Stimulated activated CD8-positive, alpha-beta memory T cell treated with anti-CD3 and anti-CD28 coated beads, Interleukin-4, amount 100 ng/mL, for 24 hours (primary cell): ENCODE results near the gene C4orf17.

Experiments
- DNase-seq: peaks from one replicate; pipeline ENCODE4 v3.0.0-alpha.2; 2020; ENCODE audit warnings: low read depth

Gene C4orf17

GRCh38 chr4:99536848-99537247, 26.0 kb downstream of the C4orf17 start:
- no peak for DNase-seq

GRCh38 chr4:99537674-99538073, 26.9 kb downstream of the C4orf17 start:
- DNase-seq: no peak

GRCh38 chr4:99540277-99540939, 29.6 kb downstream of the C4orf17 start:
- DNase-seq: no peak

DNA sequence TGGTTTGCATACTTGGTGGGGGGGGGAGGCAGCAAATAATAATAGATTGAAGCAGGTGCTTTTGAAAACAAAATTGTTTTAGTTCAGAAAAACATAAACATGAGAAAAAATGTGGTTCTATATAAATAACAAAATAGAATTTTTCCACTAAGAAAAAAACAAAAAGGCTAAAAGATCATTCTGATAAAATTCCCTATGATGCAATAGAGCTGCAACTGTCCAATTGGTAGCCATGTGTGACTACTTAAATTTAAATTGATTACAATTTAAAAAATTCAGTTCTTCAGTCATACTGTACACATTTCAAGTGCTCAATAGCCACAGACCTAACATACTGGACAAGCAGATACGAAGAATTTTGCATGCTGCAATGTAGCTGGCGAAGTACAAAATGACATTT, 42.1 kb downstream of the C4orf17 start:
- DNase-seq: no peak

DNA sequence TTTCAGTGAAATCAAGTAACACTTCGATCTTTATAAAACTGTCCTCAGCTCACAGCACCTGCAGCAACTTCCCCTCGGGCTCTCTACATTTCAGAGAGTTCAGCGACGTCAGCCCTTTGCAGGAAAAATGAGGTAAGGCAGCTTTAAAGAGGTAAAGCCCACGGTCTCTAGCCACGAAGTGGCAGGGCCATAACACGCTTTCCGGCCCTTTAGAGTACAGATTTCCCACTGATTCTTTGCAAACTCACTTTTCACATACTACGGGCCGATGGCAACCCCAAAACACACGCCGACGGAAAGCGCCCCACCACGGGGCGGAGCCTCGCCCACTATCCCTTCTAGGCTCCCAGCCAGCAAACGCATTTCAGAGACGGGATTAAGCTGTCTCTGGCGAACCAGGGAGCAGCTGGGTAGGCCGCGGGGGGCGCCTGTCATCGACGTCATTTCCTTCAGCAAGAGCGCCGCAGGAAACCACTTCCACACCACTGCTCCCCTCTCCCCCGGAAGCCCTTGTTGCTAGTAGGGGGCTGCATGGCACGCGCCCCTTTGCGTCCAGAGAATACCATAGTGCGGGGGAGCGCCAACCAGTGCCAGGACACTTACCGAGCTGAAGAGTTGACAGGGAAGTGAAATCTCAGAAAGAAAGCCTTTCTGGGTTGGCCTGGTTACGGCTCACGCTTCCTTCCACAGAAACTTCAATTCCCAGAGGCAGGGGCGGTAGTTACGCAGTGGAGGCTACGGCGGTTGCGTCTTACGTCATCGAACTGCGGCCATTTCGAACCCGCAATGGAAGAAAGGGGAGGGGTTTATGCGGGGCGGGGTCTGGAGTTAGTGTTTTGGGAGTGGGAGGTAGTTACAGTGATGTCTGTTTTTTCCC, 52.7 kb downstream of the C4orf17 start, which contains the start of gene TRMT10A:
Gene TRMT10A, minus strand, starts transcription at position 730 of the 877 bp plus-strand sequence. CDS start 4,701 bp downstream, outside the sequence.
- peak; percentile 94 for DNase-seq

DNA sequence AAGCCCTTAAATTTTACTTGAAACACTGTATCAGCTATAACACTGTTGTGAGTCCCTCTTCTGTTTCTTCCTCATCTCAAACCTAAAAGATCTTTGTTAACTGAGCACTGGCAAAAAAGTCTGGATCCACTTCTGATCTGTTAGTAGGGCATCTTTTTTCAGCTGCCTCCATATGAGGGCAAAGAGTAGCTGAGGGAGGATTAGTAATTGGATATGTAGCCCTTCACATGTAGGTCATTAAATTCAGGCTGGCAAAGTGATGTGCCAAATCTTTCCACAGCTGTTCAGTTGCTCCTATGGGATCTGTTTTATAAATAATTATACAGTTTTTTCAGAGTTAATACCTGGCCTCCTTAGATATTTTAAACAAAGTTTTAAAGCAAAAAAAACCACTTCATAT, 54.1 kb downstream of the C4orf17 start:
- no peak for DNase-seq

DNA sequence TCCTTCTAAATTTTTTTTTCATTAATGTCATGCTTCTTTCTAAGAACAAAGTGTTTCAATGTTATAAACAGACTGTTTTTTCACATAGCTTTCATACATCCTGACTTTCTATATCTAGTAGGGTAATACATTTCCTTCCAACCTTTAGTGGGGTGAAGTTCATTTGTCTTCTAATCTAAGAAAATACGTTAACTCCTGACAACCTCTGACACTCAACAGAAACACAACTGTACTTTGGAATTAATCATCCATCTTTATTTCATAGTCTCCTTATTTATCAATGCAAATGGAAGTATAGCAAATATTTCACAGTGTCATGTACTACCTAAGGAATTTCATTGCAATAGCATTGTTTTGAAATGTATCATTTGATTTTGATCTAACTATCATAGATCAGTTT, 61.1 kb downstream of the C4orf17 start:
- no peak for DNase-seq

- DNase-seq: no peak
Measured at GRCh38 chr4:99572527-99573240, 61.9 kb downstream of the C4orf17 start.

DNA sequence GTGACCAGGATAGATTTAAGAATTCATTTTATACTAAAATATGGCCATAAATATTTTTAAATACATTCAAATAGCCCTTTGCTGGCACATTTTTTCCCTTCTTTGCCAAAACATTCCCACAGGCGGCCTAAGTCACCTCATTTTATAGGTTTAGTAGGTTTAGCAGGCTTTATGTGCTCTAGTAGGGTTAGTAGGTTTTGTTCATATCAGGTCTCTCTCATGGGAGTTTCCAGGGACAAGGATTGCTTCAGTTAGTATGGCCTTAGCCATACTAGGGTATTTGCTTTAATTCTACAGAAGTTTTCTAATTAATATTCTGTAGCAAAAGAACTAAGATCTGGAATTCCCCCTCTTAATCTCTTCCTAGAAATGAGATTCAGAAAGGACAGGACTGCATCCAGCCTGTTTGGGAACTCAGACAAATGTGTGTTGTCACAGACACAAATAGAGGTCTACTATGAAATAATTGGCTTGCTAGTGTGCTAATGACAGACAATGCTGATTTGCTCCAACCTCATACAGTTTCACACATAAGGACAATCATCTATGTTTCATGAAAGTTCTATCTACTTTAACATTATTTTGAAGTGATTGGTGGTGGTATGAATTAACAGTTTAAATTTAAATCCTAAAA, 63.0 kb downstream of the C4orf17 start:
- no peak for DNase-seq

DNA sequence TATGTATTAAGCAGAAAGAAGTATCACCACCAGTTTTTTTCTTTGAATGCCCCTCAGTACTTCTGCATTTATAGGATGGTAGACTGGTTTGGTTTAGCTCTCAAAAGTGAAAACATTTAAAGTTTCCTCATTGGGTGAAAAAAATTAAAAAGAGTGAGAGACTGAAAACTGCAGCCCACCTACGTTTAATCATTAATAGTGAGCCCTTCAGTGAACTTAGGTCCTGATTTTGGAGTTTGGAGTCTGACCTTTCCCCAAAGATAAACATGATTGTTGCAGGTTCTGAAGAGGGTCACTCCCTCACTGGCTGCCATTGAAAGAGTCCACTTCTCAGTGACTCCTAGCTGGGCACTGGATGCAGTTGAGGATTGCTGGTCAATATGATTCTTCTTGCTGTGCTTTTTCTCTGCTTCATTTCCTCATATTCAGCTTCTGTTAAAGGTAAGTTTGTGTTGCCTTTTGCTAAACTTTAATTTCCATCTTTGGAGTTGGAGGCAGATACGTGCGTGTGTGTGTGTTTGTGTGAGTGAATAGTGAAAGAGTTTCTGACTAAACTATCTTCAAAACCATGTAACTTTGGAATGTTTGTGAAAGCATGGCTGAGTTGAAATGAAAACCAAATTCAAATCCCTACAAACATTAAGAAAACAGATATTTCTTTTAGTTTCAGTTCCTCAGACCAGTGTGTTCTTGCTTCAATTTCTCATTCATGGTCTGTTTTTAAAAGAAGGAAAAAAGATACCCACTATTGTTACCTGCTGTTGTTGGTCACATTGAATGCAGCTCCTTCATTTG, 63.9 kb downstream of the C4orf17 start, which contains the start of gene MTTP:
Gene MTTP, plus strand, starts transcription at position 295 of the 795 bp plus-strand sequence. Its CDS starts 86 bp downstream, at position 381.
- DNase-seq: no peak

- DNase-seq: no peak
Measured at GRCh38 chr4:99578714-99579113, 67.9 kb downstream of the C4orf17 start.

- DNase-seq: no peak
Measured at GRCh38 chr4:99585516-99585915, 74.7 kb downstream of the C4orf17 start.

- no peak for DNase-seq
Measured at GRCh38 chr4:99586322-99586721, 75.5 kb downstream of the C4orf17 start.

GRCh38 chr4:99586797-99587196, 76.0 kb downstream of the C4orf17 start:
- no peak for DNase-seq

GRCh38 chr4:99587309-99587708, 76.5 kb downstream of the C4orf17 start:
- DNase-seq: no peak

GRCh38 chr4:99587803-99588202, 77.0 kb downstream of the C4orf17 start:
- no peak for DNase-seq

GRCh38 chr4:99591757-99592156, 80.9 kb downstream of the C4orf17 start:
- no peak for DNase-seq
